ENCODE measurements around the gene HAX1. TPM values are rescaled to one million over a fixed set of nuclear protein-coding genes. Genes with fewer than 3 reads are reported as not detected.

Gene HAX1
- total RNA-seq, 2 donors from 2014 or later = 131 to 136 TPM

GRCh38 chr1:154324669-154325582, 52.5 kb downstream of the HAX1 start, which contains the start of gene ATP8B2:
Gene ATP8B2 (plus strand): TSS chr1:154325525. CDS start chr1:154328142, 2,617 bp downstream.
- no peaks in the 10 kb centered on the region for H3K36me3 Mint-ChIP-seq
- DNase-seq (ENCODE audit: low spot score) (peak; percentile 83), ATAC-seq (peak; percentile 70 to 75)
- H3K27ac Mint-ChIP-seq = peak within 1 kb of the TSS; percentile 42 to 68
- peaks cover 2 to 13% of the 10 kb centered on the region in 2 donors for H3K27me3 Mint-ChIP-seq
- H3K9me3 Mint-ChIP-seq = no peaks in the 10 kb centered on the region
- H3K4me1 Mint-ChIP-seq (ENCODE audit: low read depth in 2 of 2) = peaks cover 33 to 34% of the 10 kb centered on the region in 2 donors
- H3K4me3 Mint-ChIP-seq = peak within 1 kb of the TSS; percentile 92

Other genes with a start within 250 kb of the HAX1 start
- gene NUP210L, start 117.6 kb upstream of the HAX1 start, total RNA-seq = under 1 TPM in 1 of 2 donors, not detected in 1; 0.24 TPM
- gene TPM3, start 80.5 kb upstream of the HAX1 start, total RNA-seq = 100 to 1,000 TPM; 495 to 662 TPM
- not detected for gene CFAP141, start 66.3 kb upstream of the HAX1 start, total RNA-seq
- 100 to 1,000 TPM; 175 to 183 TPM for gene UBAP2L, start 51.7 kb upstream of the HAX1 start, total RNA-seq
- gene AQP10, start 48.5 kb downstream of the HAX1 start, total RNA-seq = not detected
- 10 to 100 TPM; 29.2 to 60.6 TPM for gene ATP8B2, start 52.9 kb downstream of the HAX1 start, total RNA-seq
- 1 to 10 TPM; 2.3 to 4.0 TPM for gene IL6R, start 132.7 kb downstream of the HAX1 start, total RNA-seq
- not detected for gene TDRD10, start 229.6 kb downstream of the HAX1 start, total RNA-seq
- under 1 TPM in 1 of 2 donors, not detected in 1; 0.19 TPM for gene SHE, start 229.8 kb downstream of the HAX1 start, total RNA-seq